WTC11 (cell line): ENCODE measurements around the gene OR51G1. TPM values are rescaled to one million over a fixed set of nuclear protein-coding genes. Genes with fewer than 3 reads are reported as not detected.

ENCODE experiments used
- ATAC-seq: fragments of 200-7000 bp; cut with Tn5 transposase; 2 replicates; pipeline ENCODE4 v1.10.0; 2021; ENCODE audit warnings: mild to moderate bottlenecking, moderate library complexity
- CTCF ChIA-PET: fragments of 300-600 bp; sonication (Branson Sonifier 250); formaldehyde crosslinking; loops from one replicate; lab custom pipeline; 2021; ENCODE audit warnings: antibody characterized with exemption; lab: Charles Lee
- POLR2A ChIA-PET: fragments of 350-600 bp; sonication (Branson Sonifier 250); formaldehyde crosslinking; loops from one replicate; lab custom pipeline; 2021; ENCODE audit warnings: antibody characterized with exemption; lab: Charles Lee
- DNase-seq: peaks from one replicate; pipeline ENCODE4 v3.0.0; 2021; ENCODE audit warnings: low spot score
- H3K27ac Mint-ChIP-seq: 2 replicates; pipeline ENCODE4 v1.8.0; 2021; ENCODE audit warnings: mixed read lengths
- H3K27me3 Mint-ChIP-seq: 2 replicates; pipeline ENCODE4 v1.8.0; 2021; ENCODE audit warnings: low read depth, mild to moderate bottlenecking, moderate library complexity, mixed read lengths
- H3K36me3 Mint-ChIP-seq: 2 replicates; pipeline ENCODE4 v1.8.0; 2021; ENCODE audit warnings: mixed read lengths
- H3K4me1 Mint-ChIP-seq: 2 replicates; pipeline ENCODE4 v1.8.0; 2022; ENCODE audit warnings: mixed read lengths
- H3K4me3 Mint-ChIP-seq: 2 replicates; pipeline ENCODE4 v1.8.0; 2021; ENCODE audit warnings: mild to moderate bottlenecking, moderate library complexity, mixed read lengths
- H3K9me3 Mint-ChIP-seq: 2 replicates; pipeline ENCODE4 v1.8.0; 2021; ENCODE audit warnings: mixed read lengths
- CBFB ChIP-seq: sonication (generic); formaldehyde crosslinking; IDR thresholded peaks from 2 replicates; pipeline ENCODE4 v1.8.1; 2022; ENCODE audit warnings: mild to moderate bottlenecking, low read depth, missing genetic modification reagents
- GABPB1 ChIP-seq: sonication (generic); formaldehyde crosslinking; IDR thresholded peaks from 2 replicates; pipeline ENCODE4 v1.8.1; 2023; ENCODE audit warnings: mild to moderate bottlenecking, missing genetic modification reagents
- GTF2I ChIP-seq: fragments of 250-450 bp; sonication (Bioruptor Pico); conservative IDR thresholded peaks from 2 replicates; pipeline ENCODE4 v1.4.0; 2021; ENCODE audit warnings: mild to moderate bottlenecking
- SOX15 ChIP-seq: fragments of 250-450 bp; sonication (Bioruptor Pico); IDR thresholded peaks from 2 replicates; pipeline ENCODE4 v1.9.0; 2021; ENCODE audit warnings: mild to moderate bottlenecking
- TEAD1 ChIP-seq: sonication (generic); formaldehyde crosslinking; IDR thresholded peaks from 2 replicates; pipeline ENCODE4 v1.8.0; 2022; ENCODE audit warnings: mild to moderate bottlenecking, missing genetic modification reagents
- TEAD4 ChIP-seq: sonication (generic); formaldehyde crosslinking; IDR thresholded peaks from 2 replicates; pipeline ENCODE4 v1.8.0; 2022; ENCODE audit warnings: mild to moderate bottlenecking, missing genetic modification reagents
- total RNA-seq: library from RNA; stranded (reverse); gene quantifications from 3 replicates; pipeline ENCODE4 v1.2.3, GENCODE V29; 2021
- TF ChIP-seq, protein P1 (sequence below): sonication (generic); formaldehyde crosslinking; IDR thresholded peaks from 2 replicates; pipeline ENCODE4 v1.8.1; 2023; ENCODE audit warnings: mild to moderate bottlenecking, missing genetic modification reagents, borderline replicate concordance
- TF ChIP-seq, protein P2 (sequence below): sonication (generic); formaldehyde crosslinking; IDR thresholded peaks from 2 replicates; pipeline ENCODE4 v1.8.1; 2022; ENCODE audit warnings: low read depth, mild to moderate bottlenecking, moderate library complexity, missing genetic modification reagents, borderline replicate concordance
- TF ChIP-seq, protein P3 (sequence below): sonication (generic); formaldehyde crosslinking; IDR thresholded peaks from 2 replicates; pipeline ENCODE4 v1.8.0; 2022; ENCODE audit warnings: mild to moderate bottlenecking, missing genetic modification reagents
- TF ChIP-seq, protein P4 (sequence below): fragments of 250-450 bp; sonication (Bioruptor Pico); conservative IDR thresholded peaks from 2 replicates; pipeline ENCODE4 v1.9.0; 2021; ENCODE audit warnings: mild to moderate bottlenecking
- TF ChIP-seq, protein P5 (sequence below): sonication (generic); formaldehyde crosslinking; IDR thresholded peaks from 2 replicates; pipeline ENCODE4 v1.8.0; 2023; ENCODE audit warnings: missing genetic modification reagents

The OR51G1 gene
- total RNA-seq, 1 experiment from 2014 or later, result not detected

DNA sequence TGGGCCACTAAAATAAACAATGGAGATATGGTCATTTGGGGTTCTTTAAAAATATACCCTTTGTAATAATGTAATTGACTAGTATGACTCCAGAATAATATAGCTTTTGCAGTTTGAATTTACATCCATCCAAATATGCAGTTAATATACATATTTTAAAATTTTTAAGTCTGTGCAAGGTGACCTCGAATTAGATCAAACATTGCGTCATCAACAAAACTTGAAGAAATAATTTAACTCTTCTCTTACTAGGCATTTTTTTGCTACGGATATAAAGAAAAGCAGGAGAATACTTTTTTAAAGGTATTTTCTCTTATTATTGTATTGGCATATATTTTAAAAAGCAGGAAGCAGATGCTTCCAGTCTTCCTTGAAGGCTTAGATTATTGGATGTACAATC, 12.6 kb upstream of the OR51G1 start:
- peaks cover 5% of the 10 kb centered on the region; the same call in 1 of the 2 replicates for H3K27me3 Mint-ChIP-seq
- DNase-seq, result no peak
- CTCF ChIA-PET, result no interaction called here

DNA sequence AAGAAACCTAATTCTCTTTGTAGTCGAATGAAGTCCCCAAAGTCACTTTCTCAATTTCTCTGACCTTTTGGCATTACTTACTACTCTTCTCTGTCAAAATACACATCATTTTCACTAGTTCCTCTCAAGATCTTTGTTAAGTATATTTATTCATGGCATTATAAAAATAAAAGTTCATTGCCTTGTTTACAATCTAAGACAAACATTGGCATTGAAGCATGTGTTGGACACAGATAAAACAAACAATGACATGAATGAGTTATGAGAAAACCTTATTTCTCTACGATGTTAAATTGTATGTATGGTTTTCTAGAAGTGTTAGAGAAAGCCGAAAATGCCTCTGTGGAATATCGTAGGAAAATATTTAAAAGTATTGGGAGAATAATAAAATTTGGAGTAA, 8.6 kb upstream of the OR51G1 start:
- Mint-ChIP-seq H3K27me3 (peaks cover 3% of the 10 kb centered on the region; the same call in 1 of the 2 replicates), H3K36me3 (no peaks in the 10 kb centered on the region), H3K9me3 (no peaks in the 10 kb centered on the region), H3K4me1 (no peaks in the 10 kb centered on the region), H3K4me3 (no peak overlapping the region), H3K27ac (no peak overlapping the region)
- CTCF ChIA-PET, result interaction anchor here (2.1 kb wide), 1 partner anchor 296 kb away, joined by 4 read pairs; the partner anchor contains the start of gene OR51D1
- DNase-seq, result no peak
- POLR2A ChIA-PET, result no interaction called here
- no peak for ATAC-seq
- TF ChIP-seq GTF2I (CRISPR knock-in tag), result no peak
- TF ChIP-seq CBFB (CRISPR knock-in tag), result no peak
- TF ChIP-seq, protein P1, sequence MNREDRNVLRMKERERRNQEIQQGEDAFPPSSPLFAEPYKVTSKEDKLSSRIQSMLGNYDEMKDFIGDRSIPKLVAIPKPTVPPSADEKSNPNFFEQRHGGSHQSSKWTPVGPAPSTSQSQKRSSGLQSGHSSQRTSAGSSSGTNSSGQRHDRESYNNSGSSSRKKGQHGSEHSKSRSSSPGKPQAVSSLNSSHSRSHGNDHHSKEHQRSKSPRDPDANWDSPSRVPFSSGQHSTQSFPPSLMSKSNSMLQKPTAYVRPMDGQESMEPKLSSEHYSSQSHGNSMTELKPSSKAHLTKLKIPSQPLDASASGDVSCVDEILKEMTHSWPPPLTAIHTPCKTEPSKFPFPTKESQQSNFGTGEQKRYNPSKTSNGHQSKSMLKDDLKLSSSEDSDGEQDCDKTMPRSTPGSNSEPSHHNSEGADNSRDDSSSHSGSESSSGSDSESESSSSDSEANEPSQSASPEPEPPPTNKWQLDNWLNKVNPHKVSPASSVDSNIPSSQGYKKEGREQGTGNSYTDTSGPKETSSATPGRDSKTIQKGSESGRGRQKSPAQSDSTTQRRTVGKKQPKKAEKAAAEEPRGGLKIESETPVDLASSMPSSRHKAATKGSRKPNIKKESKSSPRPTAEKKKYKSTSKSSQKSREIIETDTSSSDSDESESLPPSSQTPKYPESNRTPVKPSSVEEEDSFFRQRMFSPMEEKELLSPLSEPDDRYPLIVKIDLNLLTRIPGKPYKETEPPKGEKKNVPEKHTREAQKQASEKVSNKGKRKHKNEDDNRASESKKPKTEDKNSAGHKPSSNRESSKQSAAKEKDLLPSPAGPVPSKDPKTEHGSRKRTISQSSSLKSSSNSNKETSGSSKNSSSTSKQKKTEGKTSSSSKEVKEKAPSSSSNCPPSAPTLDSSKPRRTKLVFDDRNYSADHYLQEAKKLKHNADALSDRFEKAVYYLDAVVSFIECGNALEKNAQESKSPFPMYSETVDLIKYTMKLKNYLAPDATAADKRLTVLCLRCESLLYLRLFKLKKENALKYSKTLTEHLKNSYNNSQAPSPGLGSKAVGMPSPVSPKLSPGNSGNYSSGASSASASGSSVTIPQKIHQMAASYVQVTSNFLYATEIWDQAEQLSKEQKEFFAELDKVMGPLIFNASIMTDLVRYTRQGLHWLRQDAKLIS (CRISPR knock-in tag), result no peak
- TF ChIP-seq, protein P2, sequence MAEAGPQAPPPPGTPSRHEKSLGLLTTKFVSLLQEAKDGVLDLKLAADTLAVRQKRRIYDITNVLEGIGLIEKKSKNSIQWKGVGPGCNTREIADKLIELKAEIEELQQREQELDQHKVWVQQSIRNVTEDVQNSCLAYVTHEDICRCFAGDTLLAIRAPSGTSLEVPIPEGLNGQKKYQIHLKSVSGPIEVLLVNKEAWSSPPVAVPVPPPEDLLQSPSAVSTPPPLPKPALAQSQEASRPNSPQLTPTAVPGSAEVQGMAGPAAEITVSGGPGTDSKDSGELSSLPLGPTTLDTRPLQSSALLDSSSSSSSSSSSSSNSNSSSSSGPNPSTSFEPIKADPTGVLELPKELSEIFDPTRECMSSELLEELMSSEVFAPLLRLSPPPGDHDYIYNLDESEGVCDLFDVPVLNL (CRISPR knock-in tag), result no peak
- TF ChIP-seq SOX15 (CRISPR knock-in tag), result no peak
- TF ChIP-seq, protein P3, sequence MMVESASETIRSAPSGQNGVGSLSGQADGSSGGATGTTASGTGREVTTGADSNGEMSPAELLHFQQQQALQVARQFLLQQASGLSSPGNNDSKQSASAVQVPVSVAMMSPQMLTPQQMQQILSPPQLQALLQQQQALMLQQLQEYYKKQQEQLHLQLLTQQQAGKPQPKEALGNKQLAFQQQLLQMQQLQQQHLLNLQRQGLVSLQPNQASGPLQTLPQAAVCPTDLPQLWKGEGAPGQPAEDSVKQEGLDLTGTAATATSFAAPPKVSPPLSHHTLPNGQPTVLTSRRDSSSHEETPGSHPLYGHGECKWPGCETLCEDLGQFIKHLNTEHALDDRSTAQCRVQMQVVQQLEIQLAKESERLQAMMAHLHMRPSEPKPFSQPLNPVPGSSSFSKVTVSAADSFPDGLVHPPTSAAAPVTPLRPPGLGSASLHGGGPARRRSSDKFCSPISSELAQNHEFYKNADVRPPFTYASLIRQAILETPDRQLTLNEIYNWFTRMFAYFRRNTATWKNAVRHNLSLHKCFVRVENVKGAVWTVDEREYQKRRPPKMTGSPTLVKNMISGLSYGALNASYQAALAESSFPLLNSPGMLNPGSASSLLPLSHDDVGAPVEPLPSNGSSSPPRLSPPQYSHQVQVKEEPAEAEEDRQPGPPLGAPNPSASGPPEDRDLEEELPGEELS, result no peak
- TF ChIP-seq GABPB1 (CRISPR knock-in tag), result no peak
- TF ChIP-seq TEAD1 (CRISPR knock-in tag), result no peak
- TF ChIP-seq, protein P4, sequence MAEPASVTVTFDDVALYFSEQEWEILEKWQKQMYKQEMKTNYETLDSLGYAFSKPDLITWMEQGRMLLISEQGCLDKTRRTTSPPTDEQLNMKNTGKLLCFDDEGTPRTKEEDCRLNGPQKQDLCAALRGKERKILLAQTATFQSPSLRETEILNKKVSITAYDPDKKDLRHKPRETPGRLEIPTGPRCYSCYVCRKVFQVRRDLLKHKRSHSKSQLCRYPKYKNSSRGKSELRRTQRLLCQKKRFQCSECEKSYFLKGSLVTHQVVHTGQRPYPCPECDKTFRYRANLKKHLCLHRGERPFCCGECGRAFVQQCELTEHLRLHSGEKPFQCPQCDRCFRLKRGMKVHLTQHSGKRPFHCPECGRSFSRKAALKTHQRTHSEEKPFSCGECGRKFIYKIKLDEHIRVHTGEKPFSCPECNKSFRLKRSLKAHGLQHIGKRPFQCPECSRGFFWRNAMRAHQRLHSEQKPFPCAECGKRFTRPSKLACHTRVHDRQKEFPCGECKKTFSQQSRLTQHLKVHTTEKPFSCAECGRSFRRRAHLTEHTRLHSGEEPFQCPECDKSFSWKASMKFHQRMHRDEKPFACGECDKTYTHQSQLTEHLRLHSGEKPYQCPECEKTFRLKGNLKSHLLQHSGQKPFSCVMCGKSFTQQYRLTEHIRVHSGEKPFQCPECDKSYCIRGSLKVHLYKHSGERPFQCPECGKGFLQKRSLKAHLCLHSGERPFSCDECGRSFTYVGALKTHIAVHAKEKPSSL (CRISPR knock-in tag), result no peak
- TF ChIP-seq, protein P5, sequence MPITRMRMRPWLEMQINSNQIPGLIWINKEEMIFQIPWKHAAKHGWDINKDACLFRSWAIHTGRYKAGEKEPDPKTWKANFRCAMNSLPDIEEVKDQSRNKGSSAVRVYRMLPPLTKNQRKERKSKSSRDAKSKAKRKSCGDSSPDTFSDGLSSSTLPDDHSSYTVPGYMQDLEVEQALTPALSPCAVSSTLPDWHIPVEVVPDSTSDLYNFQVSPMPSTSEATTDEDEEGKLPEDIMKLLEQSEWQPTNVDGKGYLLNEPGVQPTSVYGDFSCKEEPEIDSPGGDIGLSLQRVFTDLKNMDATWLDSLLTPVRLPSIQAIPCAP, result no peak
- TF ChIP-seq, all 79 proteins: peak for 0

More for the DNA sequence above, 12.6 kb upstream of the OR51G1 start:
- H3K36me3 Mint-ChIP-seq, result no peaks in the 10 kb centered on the region
- H3K4me3 Mint-ChIP-seq, result no peak overlapping the region
- no peak overlapping the region for H3K27ac Mint-ChIP-seq
- ATAC-seq, result no peak
- POLR2A ChIA-PET, result no interaction called here
- TF ChIP-seq, protein P2 (CRISPR knock-in tag), result no peak
- TF ChIP-seq TEAD4, result no peak
- H3K9me3 Mint-ChIP-seq, result no peaks in the 10 kb centered on the region
- no peaks in the 10 kb centered on the region for H3K4me1 Mint-ChIP-seq
